Measurements from ENCODE around the gene NAP1L4.

The NAP1L4 gene

GRCh38 chr11:2951231-2952110 is 40.7 kb downstream of the NAP1L4 start:
- H3K36me3 ChIP-seq (ENCODE audit: insufficient read depth, low read length), result peaks cover 87% of the 10 kb centered on the region
- H3K4me1 ChIP-seq (ENCODE audit: insufficient read depth, low read length), result no peaks in the 10 kb centered on the region
- H3K27me3 ChIP-seq (ENCODE audit: control insufficient read depth in 1 of 2, insufficient read depth in 2 of 2, low read length in 2 of 2), result no peaks in the 10 kb centered on the region
- no peak overlapping the region for H3K4me3 ChIP-seq (ENCODE audit: low read depth in 1 of 2, low read length in 2 of 2)
- H3K27ac ChIP-seq (ENCODE audit: low read depth, low read length), result no peak overlapping the region
- H3K9ac ChIP-seq (ENCODE audit: low read length), result no peak overlapping the region
- no peaks in the 10 kb centered on the region for H3K9me3 ChIP-seq (ENCODE audit: low read length)

- peaks cover 6% of the 10 kb centered on the region for H3K4me1 ChIP-seq (ENCODE audit: insufficient read depth, low read length)
- no peak overlapping the region for H3K4me3 ChIP-seq (ENCODE audit: low read depth in 1 of 2, low read length in 2 of 2)
- no peaks in the 10 kb centered on the region for H3K9me3 ChIP-seq (ENCODE audit: low read length)
- H3K27me3 ChIP-seq (ENCODE audit: control insufficient read depth in 1 of 2, insufficient read depth in 2 of 2, low read length in 2 of 2), result no peaks in the 10 kb centered on the region
- H3K27ac ChIP-seq (ENCODE audit: low read depth, low read length), result no peak overlapping the region
- H3K9ac ChIP-seq (ENCODE audit: low read length), result no peak overlapping the region
- H3K36me3 ChIP-seq (ENCODE audit: insufficient read depth, low read length), result peaks cover 80% of the 10 kb centered on the region
Observed at GRCh38 chr11:2950825-2951224, 41.3 kb downstream of the NAP1L4 start.

- Histone ChIP-seq H3K36me3 (ENCODE audit: insufficient read depth, low read length) (peaks cover 73% of the 10 kb centered on the region), H3K27ac (ENCODE audit: low read depth, low read length) (no peak overlapping the region), H3K9ac (ENCODE audit: low read length) (no peak overlapping the region), H3K4me1 (ENCODE audit: insufficient read depth, low read length) (peaks cover 14% of the 10 kb centered on the region), H3K9me3 (ENCODE audit: low read length) (no peaks in the 10 kb centered on the region), H3K4me3 (ENCODE audit: low read depth in 1 of 2, low read length in 2 of 2) (no peak overlapping the region), H3K27me3 (ENCODE audit: control insufficient read depth in 1 of 2, insufficient read depth in 2 of 2, low read length in 2 of 2) (no peaks in the 10 kb centered on the region)
Observed at GRCh38 chr11:2949920-2950319, 42.2 kb downstream of the NAP1L4 start.

GRCh38 chr11:2947744-2948143 is 44.4 kb downstream of the NAP1L4 start:
- Histone ChIP-seq H3K4me1 (ENCODE audit: insufficient read depth, low read length) (peaks cover 16% of the 10 kb centered on the region), H3K27me3 (ENCODE audit: control insufficient read depth in 1 of 2, insufficient read depth in 2 of 2, low read length in 2 of 2) (no peaks in the 10 kb centered on the region), H3K4me3 (ENCODE audit: low read depth in 1 of 2, low read length in 2 of 2) (no peak overlapping the region), H3K36me3 (ENCODE audit: insufficient read depth, low read length) (peaks cover 58% of the 10 kb centered on the region), H3K27ac (ENCODE audit: low read depth, low read length) (no peak overlapping the region), H3K9ac (ENCODE audit: low read length) (no peak overlapping the region), H3K9me3 (ENCODE audit: low read length) (no peaks in the 10 kb centered on the region)

- Histone ChIP-seq H3K36me3 (ENCODE audit: insufficient read depth, low read length) (peaks cover 38% of the 10 kb centered on the region), H3K9ac (ENCODE audit: low read length) (no peak overlapping the region), H3K9me3 (ENCODE audit: low read length) (no peaks in the 10 kb centered on the region), H3K27ac (ENCODE audit: low read depth, low read length) (no peak overlapping the region), H3K27me3 (ENCODE audit: control insufficient read depth in 1 of 2, insufficient read depth in 2 of 2, low read length in 2 of 2) (no peaks in the 10 kb centered on the region), H3K4me1 (ENCODE audit: insufficient read depth, low read length) (peaks cover 16% of the 10 kb centered on the region), H3K4me3 (ENCODE audit: low read depth in 1 of 2, low read length in 2 of 2) (no peak overlapping the region)
Observed at GRCh38 chr11:2945757-2946287, 46.3 kb downstream of the NAP1L4 start.

- H3K4me1 ChIP-seq (ENCODE audit: insufficient read depth, low read length), result peaks cover 16% of the 10 kb centered on the region
- H3K27me3 ChIP-seq (ENCODE audit: control insufficient read depth in 1 of 2, insufficient read depth in 2 of 2, low read length in 2 of 2), result no peaks in the 10 kb centered on the region
- H3K4me3 ChIP-seq (ENCODE audit: low read depth in 1 of 2, low read length in 2 of 2), result peak overlapping the region in 1 of 2 donors; percentile 71
- H3K9ac ChIP-seq (ENCODE audit: low read length), result no peak overlapping the region
- H3K36me3 ChIP-seq (ENCODE audit: insufficient read depth, low read length), result peaks cover 32% of the 10 kb centered on the region
- no peaks in the 10 kb centered on the region for H3K9me3 ChIP-seq (ENCODE audit: low read length)
- peak overlapping the region; percentile 59 for H3K27ac ChIP-seq (ENCODE audit: low read depth, low read length)
Observed at GRCh38 chr11:2945031-2945756, 46.9 kb downstream of the NAP1L4 start.

- Histone ChIP-seq H3K4me3 (ENCODE audit: low read depth in 1 of 2, low read length in 2 of 2) (peak overlapping the region in 1 of 2 donors; percentile 71), H3K4me1 (ENCODE audit: insufficient read depth, low read length) (peaks cover 16% of the 10 kb centered on the region), H3K27ac (ENCODE audit: low read depth, low read length) (no peak overlapping the region), H3K9ac (ENCODE audit: low read length) (no peak overlapping the region), H3K36me3 (ENCODE audit: insufficient read depth, low read length) (peaks cover 28% of the 10 kb centered on the region), H3K9me3 (ENCODE audit: low read length) (no peaks in the 10 kb centered on the region), H3K27me3 (ENCODE audit: control insufficient read depth in 1 of 2, insufficient read depth in 2 of 2, low read length in 2 of 2) (no peaks in the 10 kb centered on the region)
Observed at GRCh38 chr11:2944530-2944929, 47.6 kb downstream of the NAP1L4 start.

- Histone ChIP-seq H3K27me3 (ENCODE audit: control insufficient read depth in 1 of 2, insufficient read depth in 2 of 2, low read length in 2 of 2) (no peaks in the 10 kb centered on the region), H3K27ac (ENCODE audit: low read depth, low read length) (no peak overlapping the region), H3K9ac (ENCODE audit: low read length) (no peak overlapping the region), H3K4me1 (ENCODE audit: insufficient read depth, low read length) (peaks cover 16% of the 10 kb centered on the region), H3K9me3 (ENCODE audit: low read length) (no peaks in the 10 kb centered on the region), H3K36me3 (ENCODE audit: insufficient read depth, low read length) (peaks cover 24% of the 10 kb centered on the region), H3K4me3 (ENCODE audit: low read depth in 1 of 2, low read length in 2 of 2) (no peak overlapping the region)
Observed at GRCh38 chr11:2943711-2944118, 48.4 kb downstream of the NAP1L4 start.

- Histone ChIP-seq H3K36me3 (ENCODE audit: insufficient read depth, low read length) (peaks cover 18% of the 10 kb centered on the region), H3K9me3 (ENCODE audit: low read length) (no peaks in the 10 kb centered on the region), H3K9ac (ENCODE audit: low read length) (no peak overlapping the region), H3K4me3 (ENCODE audit: low read depth in 1 of 2, low read length in 2 of 2) (no peak overlapping the region), H3K27ac (ENCODE audit: low read depth, low read length) (no peak overlapping the region), H3K27me3 (ENCODE audit: control insufficient read depth in 1 of 2, insufficient read depth in 2 of 2, low read length in 2 of 2) (no peaks in the 10 kb centered on the region), H3K4me1 (ENCODE audit: insufficient read depth, low read length) (peaks cover 16% of the 10 kb centered on the region)
Observed at GRCh38 chr11:2942872-2943710, 49.0 kb downstream of the NAP1L4 start.

- H3K9me3 ChIP-seq (ENCODE audit: low read length), result no peaks in the 10 kb centered on the region
- peaks cover 16% of the 10 kb centered on the region for H3K4me1 ChIP-seq (ENCODE audit: insufficient read depth, low read length)
- H3K4me3 ChIP-seq (ENCODE audit: low read depth in 1 of 2, low read length in 2 of 2), result no peak overlapping the region
- H3K9ac ChIP-seq (ENCODE audit: low read length), result no peak overlapping the region
- H3K27ac ChIP-seq (ENCODE audit: low read depth, low read length), result no peak overlapping the region
- no peaks in the 10 kb centered on the region for H3K27me3 ChIP-seq (ENCODE audit: control insufficient read depth in 1 of 2, insufficient read depth in 2 of 2, low read length in 2 of 2)
- peaks cover 11% of the 10 kb centered on the region for H3K36me3 ChIP-seq (ENCODE audit: insufficient read depth, low read length)
Observed at GRCh38 chr11:2942447-2942846, 49.7 kb downstream of the NAP1L4 start.
